A549 (cell line): ENCODE results near the gene MBOAT2.

Source experiments
- CBX2 ChIP-seq: fragments of 200-600 bp; sonication (generic); IDR thresholded peaks from 2 replicates; pipeline ENCODE4 v1.6.1; 2016; ENCODE audit warnings: low read depth, mild to moderate bottlenecking, borderline replicate concordance
- CEBPB ChIP-seq, 2 experiments: fragments of >200 bp in 1 of 2; sonication (Bioruptor Twin) in 1 of 2; formaldehyde crosslinking in 1 of 2; IDR thresholded peaks; 2 replicates each; pipeline ENCODE4 v1.6.1; 2012 to 2016
- CHD2 ChIP-seq: fragments of 150-350 bp; IDR thresholded peaks from 2 replicates; pipeline ENCODE4 v1.6.1; 2014; ENCODE audit warnings: low read length; ENCODE audit not compliant: partially characterized antibody
- CTCF ChIP-seq: fragments of >200 bp; sonication (Bioruptor Twin); formaldehyde crosslinking; IDR thresholded peaks from 3 replicates; pipeline ENCODE4 v1.5.1; 2016
- EP300 ChIP-seq, 2 experiments: fragments of >200 bp; sonication (Bioruptor Twin); formaldehyde crosslinking; IDR thresholded peaks; 2 replicates in 1 of 2; 3 replicates in 1 of 2; pipeline ENCODE4 v1.6.1; 2016 to 2017
- ESRRA ChIP-seq: fragments of 150-350 bp; IDR thresholded peaks from 2 replicates; pipeline ENCODE4 v1.6.1; 2014; ENCODE audit warnings: mild to moderate bottlenecking, low read length, borderline replicate concordance
- HDAC2 ChIP-seq: fragments of 200-600 bp; sonication (generic); IDR thresholded peaks from 2 replicates; pipeline ENCODE4 v1.6.1; 2016
- JUN ChIP-seq, 2 experiments: fragments of >200 bp; sonication (Bioruptor Twin); formaldehyde crosslinking; IDR thresholded peaks; 2 replicates in 1 of 2; 3 replicates in 1 of 2; pipeline ENCODE4 v1.6.1; 2016 to 2017
- KDM1A ChIP-seq: fragments of 200-600 bp; sonication (generic); IDR thresholded peaks from 2 replicates; pipeline ENCODE4 v1.6.1; 2016; ENCODE audit warnings: low read depth, mild to moderate bottlenecking
- MAX ChIP-seq: IDR thresholded peaks from 2 replicates; pipeline ENCODE4 v1.6.1; 2012
- POLR2A ChIP-seq: IDR thresholded peaks from 2 replicates; pipeline ENCODE4 v1.6.1; 2012; ENCODE audit warnings: mild to moderate bottlenecking, low read length
- RFX5 ChIP-seq: fragments of 450-650 bp; IDR thresholded peaks from 2 replicates; pipeline ENCODE4 v1.7.1; 2014; ENCODE audit warnings: antibody characterized with exemption, mild to moderate bottlenecking, moderate library complexity

- TF ChIP-seq EP300 (IDR thresholded peaks at IDR 0.05) (no peak), CEBPB (IDR thresholded peaks at IDR 0.05) (no peak), KDM1A (no peak), CHD2 (no peak), POLR2A (no peak), CTCF (no peak), MAX (no peak), CBX2 (no peak), ESRRA (no peak), RFX5 (no peak), JUN (IDR thresholded peaks at IDR 0.05) (no peak), HDAC2 (no peak)
Measured at GRCh38 chr2:8849327-8849726, 154.2 kb downstream of the MBOAT2 start.
